Skeletal muscle cell (primary cell): ENCODE data around the gene TET2.
A peak's percentile ranks its signal among the peaks of the same experiment; 100 is the strongest.

Experiments used
- DNase-seq: peaks from one replicate; pipeline ENCODE4 v3.0.0-alpha.2; 2010; ENCODE audit warnings: low read depth
- H3K4me3 ChIP-seq: 2 replicates; pipeline ENCODE4 v1.5.1; 2011; ENCODE audit warnings: low read depth, mild to moderate bottlenecking, control low read depth, low read length, moderate library complexity

The TET2 gene

DNA sequence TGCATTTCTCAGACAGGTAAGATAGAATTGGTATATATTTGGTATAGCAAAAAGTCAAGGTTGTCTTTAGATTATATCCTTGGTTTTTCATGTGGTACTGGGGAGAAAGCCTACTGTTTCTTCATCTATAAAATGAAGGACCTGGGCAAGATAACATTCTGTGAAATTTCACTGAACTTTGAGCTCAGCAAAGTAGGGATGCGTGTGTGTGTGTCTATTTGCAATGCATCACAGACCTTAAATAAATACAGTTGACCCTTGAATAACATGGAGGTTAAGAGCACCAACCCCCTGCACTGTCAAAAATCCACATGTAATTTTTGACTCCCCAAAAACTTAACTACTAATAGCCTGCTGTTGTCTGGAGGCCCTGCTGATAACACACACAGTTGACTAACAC lies 25.2 kb downstream of the TET2 start:
- no peak overlapping the region for H3K4me3 ChIP-seq
- DNase-seq, result no peak

DNA sequence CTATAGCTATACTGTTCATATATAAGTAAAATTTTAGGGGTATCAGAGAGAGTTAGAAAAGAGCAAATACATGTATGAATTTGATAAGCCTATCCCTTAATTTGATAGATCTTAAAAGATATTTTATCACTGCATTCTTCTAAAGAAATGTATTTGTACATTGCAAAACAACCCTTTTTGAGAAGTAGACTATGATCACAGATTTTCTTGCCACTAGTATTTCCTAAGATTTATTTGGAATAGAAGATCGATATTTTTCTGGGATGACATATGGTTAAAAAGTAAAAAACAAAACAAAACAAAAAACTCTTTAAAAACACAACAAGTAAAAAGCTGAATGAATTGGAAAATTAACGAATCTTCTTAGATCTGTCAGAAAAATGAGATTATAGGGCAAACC lies 27.4 kb downstream of the TET2 start:
- H3K4me3 ChIP-seq, result no peak overlapping the region

DNA sequence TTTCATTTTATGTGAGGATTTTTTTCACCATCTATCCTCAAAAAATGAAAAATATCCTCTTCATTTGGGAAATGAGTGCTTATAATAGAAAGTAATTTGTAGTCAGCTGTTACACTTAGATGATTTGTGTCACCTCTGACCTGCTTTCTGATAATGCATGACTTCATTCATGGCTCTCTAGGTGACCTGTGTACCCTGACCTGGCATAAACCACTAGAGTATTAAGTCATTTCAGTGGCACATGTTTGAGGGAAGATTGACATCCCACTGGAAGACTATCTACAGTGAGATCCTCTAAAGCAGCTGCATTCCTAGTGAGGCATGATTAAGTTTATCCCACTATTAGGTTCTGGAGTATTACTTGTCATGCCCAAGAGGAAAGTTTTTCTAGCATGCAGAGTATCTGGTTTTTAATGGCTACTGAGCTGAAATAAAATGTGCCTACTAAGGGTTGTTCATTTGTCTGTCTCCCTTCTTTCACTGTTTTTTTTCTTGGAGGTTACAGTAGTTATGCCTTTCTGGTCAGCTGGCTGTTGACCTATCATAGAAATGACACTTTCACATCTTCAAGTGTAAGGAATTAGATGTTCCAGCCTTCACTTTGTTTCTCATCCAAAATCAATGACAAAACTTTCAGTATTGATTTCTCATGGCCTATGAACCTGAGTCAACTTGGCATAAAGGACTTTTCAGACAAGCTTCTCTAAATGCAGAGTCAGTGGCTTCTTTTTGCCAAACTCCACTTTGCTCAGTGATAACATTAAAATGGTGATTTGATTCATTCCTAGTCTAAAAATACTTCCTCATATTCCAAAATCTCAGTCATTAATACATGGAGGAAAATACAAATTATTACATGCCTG lies 33.1 kb downstream of the TET2 start:
- DNase-seq, result no peak
- H3K4me3 ChIP-seq, result no peak overlapping the region

More for the DNA sequence above, 27.4 kb downstream of the TET2 start:
- no peak for DNase-seq

DNA sequence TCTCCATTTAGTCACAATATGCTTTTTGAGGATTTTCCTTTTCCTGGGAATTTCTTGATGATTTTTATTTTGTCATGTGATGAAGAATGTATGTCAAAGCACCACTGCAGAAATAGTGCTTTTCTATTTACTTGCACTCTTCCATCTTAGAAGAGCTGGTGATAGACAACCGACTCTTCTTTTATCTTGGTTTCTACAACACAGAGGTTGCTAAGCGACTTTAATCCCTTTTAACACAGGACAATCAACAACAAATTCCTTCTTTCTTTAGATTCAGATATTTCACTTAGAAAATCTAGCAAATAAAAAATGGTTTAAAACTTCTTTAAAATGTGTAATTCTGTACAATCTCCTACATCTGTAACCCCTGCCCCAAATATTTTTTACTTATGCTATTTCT lies 34.6 kb downstream of the TET2 start:
- DNase-seq, result no peak
- no peak overlapping the region for H3K4me3 ChIP-seq

DNA sequence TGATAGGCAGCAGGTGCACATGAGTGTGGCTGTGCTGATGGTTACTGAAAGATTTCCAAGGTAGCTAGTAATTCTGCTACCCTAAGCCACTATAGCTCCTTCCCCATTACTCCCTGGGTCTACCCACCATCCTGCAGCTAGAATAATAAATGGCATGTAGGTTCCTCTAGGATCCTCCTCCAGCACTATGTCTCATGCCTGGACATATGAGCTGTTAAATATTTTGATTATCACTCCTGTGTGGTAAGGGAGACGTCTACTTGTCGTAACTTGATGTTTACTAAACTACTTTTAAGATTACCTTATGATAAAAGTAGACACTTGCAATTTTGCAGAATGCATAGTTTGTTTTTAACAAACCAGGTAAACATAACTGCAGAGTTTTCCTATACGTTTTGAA lies 35.5 kb downstream of the TET2 start:
- DNase-seq, result no peak
- H3K4me3 ChIP-seq, result no peak overlapping the region

DNA sequence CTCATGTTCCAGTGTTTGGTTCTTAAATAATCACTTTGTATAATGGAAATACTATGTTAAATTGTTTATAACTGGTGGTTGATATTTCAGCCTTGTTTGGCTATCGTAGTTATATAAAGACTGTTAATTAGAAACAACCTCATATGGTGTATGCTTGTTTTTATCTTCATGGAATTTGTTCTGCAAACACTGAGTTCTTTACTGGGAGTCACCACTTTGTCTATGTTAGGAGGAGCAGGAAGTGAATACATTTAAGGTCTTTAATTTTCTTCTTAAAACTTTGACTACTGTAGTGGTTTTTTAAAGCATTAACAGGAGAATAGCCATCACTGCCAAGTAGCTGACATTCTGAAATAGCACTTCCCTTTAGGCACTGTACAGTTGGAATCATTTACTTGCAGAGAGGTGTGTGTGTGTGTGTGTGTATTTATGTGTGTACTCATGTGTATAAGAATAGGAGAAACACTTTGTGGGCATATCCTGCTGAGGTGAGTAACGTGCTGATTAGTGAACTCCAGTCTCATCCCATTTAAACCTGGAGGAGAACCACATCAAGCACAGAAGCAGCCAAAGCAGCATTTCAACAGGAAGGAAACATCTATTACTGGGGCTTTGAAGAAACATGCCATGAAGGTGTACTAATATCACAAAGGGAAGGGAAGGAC lies 37.8 kb downstream of the TET2 start:
- H3K4me3 ChIP-seq, result no peak overlapping the region
- DNase-seq, result no peak

DNA sequence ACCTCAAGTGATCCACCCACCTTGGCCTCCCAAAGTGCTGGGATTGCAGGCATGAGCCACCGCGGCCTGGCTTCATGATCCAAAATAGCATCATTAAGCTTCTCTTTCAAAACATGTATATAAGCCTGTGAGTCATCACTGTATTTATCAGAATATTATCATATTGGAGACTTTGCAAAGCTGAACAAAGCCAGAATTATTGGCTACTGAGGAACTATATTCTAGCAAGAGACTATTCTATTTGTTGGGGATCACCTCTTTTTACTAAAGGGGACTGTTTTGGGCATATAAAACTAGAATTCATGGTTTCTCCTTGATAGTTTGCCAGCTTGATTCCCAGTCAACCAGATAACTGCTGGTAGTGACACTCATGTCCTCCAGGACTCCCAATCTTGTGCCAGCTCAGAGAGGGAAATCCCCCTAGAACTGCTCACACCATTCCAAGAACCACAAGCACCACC lies 40.1 kb downstream of the TET2 start:
- DNase-seq, result peak; percentile 41
- H3K4me3 ChIP-seq, result no peak overlapping the region

DNA sequence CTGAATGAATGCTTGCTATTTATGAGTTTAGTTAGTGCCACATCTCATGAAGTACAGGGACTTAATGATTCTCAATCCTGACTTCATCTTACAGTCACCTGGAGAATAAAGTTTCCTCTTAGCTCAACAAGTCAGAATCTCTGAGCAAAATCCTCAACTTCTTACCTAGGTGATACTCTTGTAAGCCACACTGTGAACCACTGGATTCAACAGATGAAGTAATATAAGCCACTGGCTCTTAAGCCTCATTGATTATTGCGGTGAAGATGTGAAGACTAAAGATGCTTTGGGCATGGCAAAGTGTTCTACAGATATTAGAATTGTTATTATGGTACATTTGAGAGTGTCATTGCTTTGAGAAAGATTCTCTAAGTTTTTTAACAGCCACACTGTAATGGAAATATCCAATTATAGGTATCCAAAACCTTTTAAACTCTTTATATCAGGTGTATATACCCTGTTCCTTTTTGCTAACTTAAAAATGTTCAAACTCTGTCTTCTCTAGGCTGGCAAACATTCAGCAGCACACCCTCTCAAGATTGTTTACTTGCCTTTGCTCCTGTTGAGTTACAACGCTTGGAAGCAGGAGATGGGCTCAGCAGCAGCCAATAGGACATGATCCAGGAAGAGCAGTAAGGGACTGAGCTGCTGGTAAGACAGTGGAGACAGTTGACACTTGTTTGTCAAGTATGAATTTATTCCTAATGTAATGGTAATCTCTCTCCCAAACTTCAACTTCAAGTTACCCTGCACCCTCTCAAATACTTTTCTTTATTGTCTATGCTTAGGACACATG lies 43.4 kb downstream of the TET2 start:
- H3K4me3 ChIP-seq, result no peak overlapping the region
- DNase-seq, result no peak

DNA sequence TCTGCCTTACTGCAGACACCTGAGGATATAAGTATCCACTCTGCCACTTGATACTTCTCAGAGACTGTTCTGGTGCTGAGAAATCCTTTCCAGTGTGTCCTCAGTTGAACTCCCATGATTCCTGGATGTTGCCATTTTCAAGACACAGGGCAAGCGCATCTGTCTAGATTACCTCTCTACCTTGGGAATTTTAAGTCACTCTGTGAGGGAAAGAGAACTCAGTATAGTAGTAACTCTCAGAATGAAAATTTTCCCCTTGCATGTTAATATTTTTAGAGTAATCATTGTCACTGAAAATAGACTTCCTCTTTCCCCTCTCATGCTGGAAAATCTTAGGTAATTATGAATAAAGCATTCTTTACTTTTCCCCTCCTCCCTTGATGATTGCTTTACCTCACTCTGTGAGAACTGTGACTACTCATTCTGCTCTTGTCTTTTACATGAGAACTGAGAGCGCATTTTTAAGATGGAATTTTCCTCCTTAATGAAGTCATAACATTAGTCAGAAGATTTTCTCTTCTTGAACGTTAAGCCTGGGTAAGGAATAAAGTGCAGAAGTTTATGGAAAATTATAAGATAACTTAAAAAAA lies 45.0 kb downstream of the TET2 start:
- no peak overlapping the region for H3K4me3 ChIP-seq
- DNase-seq, result no peak

DNA sequence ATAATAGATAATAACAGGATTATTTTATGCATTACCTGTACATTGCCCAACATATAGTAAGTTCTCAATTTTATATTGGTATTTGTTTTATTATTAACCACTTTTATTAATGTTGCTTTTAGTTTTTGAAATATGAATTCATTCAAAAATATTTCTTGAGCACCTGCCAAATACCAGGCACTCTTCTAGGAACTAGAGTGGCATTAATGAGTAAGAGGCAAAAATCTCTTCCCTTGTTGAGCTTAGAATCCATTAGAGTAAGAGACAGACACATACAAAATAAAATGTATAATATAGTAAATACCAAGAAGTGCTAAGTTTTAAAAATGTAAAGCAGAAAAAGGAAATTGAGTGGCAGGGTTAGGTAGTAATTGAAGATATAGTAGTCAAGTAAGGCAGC lies 45.8 kb downstream of the TET2 start:
- H3K4me3 ChIP-seq, result no peak overlapping the region
- no peak for DNase-seq

DNA sequence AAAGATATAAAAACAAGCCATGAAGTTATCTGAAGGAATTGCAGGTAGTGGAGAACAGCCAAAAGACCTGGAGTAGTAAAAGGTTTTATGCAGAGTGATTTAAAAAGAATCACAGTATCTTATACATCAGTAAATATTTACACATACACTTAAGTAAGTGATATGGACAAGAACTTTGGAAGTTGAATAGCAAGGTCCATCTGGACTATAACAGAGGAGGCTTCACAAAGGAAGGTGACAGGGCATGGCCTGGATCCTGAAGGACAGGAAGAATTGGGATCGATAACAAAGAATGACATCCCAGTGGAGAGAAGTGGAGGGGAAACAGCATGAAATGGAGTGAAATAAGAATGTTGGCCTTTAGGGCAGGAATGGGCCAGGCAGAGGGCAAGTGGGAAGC lies 46.2 kb downstream of the TET2 start:
- no peak for DNase-seq

DNA sequence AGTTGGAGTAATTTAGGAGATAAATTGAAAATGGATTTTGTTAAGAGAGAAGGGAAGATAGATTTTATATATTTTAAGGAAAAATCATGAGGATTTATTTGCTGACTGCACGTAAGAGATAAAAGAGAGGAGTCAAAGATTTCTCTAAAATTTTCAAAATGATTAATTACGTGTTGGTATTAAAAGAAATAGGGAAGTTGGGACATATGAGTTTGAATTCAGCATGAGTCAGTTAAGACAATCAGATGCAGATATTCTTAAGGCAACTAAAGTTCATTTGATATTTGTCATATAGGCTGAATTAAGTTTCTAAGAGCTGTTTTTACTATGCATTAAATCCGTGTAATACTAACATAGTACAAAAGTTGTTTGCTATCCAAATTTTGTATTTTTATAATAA lies 46.9 kb downstream of the TET2 start:
- no peak for DNase-seq
- no peak overlapping the region for H3K4me3 ChIP-seq

More for the DNA sequence above, 46.2 kb downstream of the TET2 start:
- no peak overlapping the region for H3K4me3 ChIP-seq

DNA sequence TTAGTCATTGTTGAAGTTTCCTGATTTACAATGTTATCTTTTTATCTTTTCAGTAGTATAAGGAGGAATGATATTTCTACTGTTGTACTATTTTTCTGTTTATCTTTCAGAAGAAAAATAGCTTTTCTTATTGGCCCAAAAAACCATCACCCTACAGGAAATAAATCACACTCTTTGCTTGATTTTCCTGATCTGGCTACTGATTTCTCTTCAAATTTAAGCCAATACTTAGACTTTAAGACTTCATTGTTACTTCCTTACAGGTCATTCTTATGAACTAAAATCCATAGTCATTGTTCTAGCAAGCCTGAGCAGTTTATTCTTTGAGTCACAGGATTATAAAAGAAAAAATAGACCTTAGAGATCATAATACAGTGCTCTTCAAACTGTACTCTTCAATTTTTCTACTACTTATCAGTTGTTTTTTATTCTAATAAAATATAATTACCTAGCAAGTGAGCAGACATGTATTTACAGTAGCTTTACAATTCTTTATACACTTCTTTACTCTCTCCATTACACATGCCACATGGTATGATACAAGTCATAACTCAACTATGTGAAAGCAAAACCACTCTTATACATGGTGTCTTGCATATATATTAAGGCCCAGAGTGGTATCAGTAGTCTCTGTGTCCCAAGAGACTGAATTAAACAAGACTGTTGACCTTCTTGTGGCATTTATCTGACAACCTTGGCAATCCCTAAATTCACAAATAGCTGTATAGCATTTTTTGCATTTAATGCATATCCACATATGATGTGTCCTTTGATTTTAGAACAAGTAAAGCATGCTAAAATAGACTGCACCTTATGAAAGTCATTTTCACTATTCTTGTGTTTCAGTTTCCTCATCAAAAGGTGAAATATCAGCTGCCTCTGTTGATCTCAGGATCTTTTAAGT lies 47.9 kb downstream of the TET2 start:
- DNase-seq, result no peak
- H3K4me3 ChIP-seq, result no peak overlapping the region

DNA sequence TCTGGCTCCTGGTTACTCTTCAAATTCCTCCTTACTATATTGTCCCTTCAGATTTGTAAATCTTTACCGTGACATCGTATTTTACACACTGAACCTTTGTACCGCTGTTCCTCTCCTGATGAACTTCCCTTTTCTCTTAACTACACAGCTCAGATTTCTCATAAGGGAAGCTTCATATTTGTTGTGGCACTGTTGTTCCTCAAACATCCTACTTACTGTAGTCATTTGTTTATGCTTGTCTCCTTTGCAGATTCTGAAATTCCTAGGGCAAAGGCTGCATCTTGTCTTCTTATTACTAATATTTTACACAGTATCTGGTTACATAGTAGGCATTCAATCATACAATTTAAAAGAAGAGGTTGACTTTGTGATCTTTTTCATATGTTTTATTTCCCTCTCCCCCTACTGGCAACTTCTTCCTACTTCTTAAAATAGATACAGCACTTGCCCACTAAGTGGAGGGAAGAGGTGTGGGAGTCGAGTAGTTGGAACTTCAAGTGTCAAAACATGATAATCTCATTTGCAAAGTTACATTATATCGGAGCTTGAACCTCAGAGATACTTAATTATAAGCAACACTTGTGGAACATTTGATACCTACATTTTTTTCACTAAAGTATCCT lies 50.0 kb downstream of the TET2 start:
- no peak for DNase-seq

DNA sequence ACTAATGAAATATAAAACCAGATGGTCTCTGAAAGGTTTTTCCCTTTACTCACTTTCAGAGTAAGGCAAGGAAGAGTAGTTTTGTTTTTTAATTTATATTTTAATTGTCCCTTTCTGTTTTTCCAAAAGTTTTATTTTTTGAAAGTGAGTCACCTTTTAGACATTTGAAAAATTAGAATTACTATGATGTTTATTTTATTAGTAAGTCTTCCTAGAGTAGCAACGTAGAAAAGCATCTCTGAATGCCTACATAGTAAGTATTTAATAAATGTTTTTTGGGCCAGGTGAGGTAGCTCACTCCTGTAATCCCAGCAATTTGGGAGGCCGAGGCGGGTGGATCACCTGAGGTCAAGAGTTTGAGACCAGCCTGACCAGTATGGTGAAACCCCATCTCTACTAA lies 51.1 kb downstream of the TET2 start:
- DNase-seq, result no peak
- H3K4me3 ChIP-seq, result no peak overlapping the region

More for the DNA sequence above, 50.0 kb downstream of the TET2 start:
- H3K4me3 ChIP-seq, result no peak overlapping the region

DNA sequence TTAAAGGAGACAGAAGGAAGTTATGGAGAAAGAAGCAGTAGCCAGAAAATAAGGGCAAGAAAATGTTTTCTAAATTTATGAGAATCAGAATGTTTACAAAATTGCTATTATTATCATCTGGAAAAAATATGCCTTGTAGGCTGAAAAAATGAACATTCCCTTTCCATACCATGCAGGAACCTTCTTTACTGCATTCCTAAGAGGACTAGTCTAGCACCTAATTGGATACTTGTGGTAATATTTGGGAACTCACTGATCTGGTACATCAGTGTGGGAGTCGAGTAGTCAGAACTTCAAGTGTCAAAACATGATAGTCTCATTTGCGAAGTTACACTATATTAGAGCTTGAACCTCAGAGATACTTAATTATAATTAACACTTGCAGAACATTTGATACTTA lies 51.9 kb downstream of the TET2 start:
- DNase-seq, result no peak
- no peak overlapping the region for H3K4me3 ChIP-seq

DNA sequence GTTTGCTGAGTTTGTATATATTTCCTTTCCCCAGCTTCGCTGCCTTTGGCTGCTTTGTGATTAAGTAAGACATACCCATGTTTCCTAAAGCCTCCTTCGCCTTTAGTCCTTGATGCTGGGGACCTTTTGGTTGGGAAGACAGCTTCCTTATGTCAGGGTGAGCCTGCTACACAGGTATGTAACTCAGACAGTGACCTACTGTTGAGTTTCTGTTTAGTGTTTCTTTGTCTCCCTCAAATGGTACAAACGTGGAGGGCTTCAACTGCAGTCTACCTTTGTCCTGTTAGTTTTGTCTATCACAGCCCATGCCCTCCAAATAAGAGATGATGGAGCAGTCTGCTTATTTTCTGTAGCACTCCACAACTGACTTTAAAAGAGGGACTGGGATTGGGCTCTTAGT lies 59.5 kb downstream of the TET2 start:
- H3K4me3 ChIP-seq, result no peak overlapping the region
- no peak for DNase-seq

DNA sequence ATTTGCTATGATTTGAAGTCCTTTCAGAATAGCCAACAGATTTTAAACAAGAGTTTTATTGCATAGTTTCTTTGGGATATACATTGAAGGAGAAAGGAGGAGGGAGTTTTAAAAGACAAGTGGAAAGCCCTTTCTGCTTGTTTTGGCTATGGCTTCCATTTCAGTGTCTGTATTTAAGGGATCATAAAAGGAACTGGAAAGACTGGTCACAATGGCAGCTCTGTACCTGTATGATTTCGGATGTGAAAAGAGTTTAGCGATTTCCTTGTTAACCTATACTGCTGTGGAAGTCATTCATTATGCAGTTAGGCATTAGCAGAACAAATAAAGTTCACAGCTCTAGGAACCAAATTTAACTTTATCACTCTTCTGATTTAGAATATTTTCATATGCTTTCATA lies 60.7 kb downstream of the TET2 start:
- no peak overlapping the region for H3K4me3 ChIP-seq
- no peak for DNase-seq
